ENCODE measurements around the gene OSBPL5.

The OSBPL5 gene

DNA sequence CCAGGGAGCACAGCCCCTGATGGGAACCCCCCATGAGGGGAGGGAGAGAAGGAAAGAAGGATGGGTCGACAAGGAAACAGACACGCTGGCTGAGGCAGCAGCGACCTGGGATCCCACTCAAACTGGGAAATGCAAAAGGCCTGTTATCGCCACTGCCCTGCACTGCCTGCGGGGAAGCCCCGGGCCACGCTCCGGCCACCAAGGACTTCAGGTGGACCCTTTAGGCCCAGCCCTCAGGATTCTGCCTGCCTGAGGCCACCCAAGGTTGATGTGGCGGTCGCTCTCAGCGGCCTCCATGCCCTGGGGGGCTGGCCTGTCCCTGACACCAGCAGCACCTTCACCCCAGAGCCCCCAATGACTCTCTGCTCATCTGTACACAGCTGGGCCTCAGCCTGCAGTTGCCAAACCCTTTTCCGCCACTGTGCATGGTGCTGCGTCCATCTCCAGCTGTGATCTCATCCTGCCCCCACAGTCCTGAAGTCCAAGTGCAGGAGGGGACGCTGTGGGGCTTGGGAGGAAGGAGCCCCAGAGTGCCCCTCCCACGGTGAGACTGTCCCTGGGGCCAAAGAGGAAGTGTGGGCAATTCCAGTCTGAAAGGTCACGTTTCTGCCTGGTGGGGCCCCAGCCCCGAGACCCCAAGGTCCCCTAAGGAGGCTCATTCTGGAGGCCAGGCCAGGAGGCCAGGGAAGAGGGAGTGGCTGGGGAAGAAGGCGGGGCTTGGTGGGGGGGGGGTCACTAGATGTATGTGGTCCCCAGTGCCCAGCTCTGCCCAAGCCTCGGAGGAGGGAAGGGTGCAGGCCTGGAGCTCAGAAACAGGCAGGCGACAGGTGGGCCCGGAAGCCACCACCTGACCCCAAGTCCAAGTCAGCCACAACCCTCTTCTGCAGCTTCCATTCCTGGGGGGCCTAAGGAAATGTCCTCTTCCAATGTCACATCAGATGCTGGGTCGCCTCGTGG lies 31.6 kb downstream of the OSBPL5 start:
- DNase-seq: no peak

DNA sequence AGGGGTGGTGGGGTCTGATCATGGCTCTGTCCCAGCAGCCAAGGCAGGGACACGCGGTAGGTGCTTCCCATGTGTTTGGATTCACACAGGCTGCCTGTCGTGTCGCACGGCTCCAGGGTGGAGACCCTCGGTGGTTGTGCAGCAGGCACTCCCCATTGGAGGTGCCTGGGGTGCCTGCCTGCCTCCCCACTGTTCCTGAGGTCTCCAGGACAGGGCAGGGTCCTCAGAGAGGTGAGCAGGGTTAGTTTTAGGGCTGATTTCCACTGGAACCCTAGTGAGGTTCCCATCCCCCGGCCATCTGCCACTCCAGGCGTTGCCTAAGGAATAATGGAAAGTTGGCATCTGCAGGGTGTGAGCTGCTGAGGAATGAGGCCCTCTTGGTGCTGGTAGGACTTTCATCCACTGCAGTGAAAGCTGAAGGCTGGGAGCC lies 32.3 kb downstream of the OSBPL5 start:
- DNase-seq: no peak

DNA sequence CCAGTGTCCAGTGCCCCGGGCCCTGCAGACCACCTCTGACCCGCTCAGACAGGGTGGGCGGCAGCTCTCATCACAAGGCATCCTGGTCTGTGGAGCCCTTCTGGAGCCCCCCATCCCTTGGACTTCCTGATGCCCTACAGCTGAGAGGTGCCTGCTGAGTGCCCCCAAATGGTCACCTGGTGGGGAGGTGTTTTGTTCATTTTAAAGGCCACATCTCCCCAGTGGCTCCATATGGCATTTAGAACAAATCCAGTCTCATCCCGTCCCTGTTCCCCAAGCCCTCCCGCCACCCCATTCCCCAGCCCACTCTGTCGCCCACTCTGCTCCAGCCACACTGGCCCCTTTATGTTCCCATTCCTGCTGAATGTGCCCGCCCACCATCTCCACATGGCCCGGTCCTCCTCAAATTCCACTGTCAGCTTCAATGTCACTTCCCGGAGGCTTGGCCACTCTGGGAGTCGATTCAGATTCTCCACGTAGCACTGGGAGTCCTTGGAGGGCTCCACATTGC lies 32.8 kb downstream of the OSBPL5 start:
- no peak for DNase-seq

DNA sequence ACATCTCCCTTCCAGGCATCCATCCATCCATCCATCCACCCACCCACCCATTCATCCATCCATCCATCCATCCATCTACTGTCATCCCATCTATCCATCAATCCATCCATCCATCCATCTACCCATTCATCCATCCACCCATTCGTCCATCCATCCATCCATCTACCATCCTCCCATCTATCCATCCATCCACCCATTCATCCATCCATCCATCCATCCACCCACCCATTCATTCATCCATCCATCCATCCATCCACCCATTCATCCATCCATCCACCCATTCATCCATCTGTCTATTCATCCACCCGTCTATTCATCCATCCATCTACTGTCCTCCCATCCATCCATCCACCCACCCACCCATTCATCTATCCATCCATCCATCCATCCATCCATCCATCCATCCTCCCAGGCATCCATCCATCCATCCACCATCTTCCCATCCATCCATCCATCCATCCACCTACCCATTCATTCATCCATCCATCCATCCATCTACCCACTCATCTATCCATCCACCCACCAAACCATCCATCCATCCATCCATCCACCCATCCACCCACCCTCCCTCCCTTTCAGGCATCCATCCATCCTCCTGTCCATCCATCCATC lies 33.7 kb downstream of the OSBPL5 start:
- DNase-seq: no peak

DNA sequence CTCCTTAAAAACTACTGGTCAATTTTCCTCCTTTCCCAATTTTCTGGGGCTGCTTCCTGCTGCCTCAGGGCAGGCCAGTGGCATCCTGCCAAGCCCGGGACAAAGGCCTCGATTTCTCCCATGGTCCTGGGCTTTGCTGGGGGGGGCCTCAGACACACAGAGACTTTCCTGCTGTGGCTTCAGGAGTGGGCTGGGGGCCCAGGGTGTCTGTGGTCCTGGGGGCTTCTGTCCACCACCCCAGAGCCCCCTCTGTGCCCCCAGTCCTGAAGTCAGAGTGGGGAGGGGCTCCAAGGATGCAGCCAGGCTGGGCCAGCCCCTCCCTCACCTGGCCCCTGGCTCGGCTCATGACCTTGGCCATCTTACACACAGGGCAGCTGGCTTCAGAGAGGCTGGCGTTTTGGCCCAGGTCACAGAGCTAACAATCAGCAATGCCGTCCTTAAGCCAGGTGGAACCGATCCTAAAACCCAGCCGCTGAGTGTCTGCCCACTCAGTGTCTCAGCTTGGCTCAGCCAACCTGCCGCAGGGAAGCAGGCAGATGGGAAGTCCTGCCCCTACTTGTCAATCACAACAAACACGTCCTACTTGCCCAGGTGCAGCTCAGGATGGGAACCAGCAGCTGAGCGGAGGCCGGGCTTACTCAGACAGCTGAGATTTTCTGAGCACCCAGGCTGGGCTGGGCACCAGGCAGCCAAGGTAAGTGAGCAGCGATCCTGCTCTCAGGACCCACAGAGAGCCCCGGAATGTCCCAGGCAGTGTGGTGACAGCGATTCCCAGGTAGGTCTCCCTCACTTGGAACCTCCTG lies 34.6 kb downstream of the OSBPL5 start:
- DNase-seq: no peak

DNA sequence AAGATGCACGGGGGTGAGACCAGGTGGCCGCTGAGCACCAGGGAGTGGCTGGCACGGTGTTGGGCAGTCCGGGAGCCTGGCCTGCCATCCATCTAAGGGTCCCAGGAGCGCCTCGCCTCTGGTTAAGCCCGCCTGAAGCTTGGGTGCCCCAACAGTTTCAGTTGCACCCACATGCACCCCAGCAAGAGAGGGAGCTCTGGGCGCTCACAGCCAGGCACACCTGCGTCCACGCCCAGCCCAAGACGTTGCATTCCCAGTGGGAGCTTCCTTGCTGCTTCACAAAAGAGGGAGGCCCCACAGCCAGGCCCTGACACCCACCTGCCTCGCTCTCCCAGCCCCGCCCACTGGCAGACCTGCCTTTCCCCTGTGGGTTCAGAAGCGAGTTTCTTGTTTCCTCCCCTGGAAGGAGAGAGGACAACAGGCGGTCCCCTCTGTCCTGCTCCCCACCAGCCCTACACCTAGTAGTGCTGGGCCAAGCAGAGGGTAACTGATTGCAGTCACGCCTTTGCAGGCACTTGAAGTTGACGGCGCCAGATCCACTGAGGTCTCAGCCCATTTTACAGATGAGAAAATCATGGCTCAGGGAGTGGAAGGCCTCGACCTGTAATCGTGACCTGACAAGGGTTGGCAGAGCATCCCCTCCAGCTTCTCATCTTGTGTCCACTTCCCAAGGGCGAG lies 35.4 kb downstream of the OSBPL5 start:
- no peak for DNase-seq

DNA sequence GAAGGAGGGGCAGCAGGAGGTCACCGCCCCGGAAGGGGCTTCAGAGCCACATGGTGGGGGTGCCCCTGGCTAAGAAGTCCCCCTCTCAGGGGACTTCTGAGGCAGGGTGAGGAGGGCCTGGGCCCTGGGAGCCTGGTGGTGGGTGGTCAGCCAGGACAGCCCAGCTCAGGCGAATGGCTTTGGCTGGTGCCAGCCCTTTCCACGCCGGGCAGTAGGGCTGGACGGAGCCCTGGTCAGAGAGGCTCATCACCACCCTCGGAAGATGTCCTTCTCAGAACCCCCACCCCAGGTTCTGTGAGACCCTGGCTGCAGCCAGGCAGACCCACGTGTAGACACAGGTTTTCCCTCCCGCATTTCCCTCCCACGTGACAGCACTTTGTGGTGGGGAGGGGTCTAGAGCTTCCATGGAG lies 35.9 kb downstream of the OSBPL5 start:
- DNase-seq: no peak

DNA sequence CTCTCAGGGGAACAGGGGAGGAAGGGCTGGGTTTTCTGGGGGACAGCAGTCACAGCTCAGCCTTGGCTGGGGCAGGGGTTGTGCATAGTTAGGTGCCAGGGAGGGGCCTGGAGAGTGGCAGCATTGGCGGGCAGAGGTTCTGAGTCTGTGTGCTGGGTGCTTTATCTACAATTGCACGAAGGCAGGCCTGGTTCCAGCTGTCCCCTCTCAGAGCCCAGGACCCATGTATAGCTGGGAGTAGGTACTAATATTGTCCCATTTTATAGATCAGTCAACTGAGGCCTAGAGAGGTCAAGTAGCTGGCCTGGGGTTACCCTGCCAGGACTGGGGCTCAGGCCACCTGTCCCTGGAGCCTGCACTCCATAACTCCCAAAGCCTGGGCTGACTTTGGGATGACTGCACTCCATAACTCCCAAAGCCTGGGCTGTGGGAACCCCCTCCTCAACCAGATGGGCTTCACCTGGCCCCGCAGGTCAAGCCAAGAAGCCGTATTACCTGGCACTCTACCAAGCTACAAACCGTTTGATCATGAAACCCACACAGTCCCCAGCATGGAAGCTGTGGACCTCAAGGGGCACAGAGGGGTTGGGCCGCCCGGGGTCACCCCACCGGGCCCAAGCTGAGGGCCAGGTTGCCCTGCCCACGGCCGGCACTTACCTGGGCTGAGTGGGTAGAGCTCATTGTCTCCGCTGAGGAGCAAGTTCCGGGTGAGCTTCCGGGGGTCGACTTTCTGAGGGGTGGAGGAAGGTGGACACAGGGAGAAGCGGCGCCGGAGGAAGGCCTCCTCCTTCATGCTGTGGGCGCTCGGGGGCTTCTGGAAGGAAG lies 36.5 kb downstream of the OSBPL5 start:
- DNase-seq: no peak

DNA sequence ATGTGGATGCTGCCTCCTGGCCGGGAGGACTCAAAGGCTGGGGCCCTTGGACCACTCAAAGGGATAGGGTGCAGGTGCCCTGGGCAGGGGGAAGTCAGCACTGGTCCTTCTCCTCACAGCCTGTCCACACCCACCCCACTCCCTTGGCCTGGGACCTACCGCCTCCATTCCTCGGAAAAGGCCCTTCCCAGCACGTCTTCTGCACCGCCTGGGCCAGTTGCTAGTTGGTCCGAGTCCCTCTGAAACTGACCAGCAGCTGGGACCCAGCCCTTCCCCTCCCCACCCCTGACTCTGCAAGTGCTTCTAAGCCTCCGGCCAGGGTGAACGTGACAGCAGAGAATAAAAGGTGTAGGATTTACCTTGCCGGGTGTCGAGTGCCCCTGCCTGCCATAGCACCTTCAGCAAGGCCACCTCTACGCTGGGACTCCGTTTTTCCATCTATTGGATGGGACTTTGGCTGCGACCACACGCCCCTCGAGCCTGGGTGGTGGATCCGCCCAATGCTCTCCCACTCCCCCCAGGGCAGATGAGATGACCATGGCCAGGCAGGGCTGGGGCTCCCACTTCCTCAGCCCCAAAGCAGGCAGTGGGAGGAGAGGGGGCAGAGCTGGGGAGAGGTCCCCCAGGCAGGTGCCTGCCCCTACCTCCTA lies 37.3 kb downstream of the OSBPL5 start:
- DNase-seq: no peak

DNA sequence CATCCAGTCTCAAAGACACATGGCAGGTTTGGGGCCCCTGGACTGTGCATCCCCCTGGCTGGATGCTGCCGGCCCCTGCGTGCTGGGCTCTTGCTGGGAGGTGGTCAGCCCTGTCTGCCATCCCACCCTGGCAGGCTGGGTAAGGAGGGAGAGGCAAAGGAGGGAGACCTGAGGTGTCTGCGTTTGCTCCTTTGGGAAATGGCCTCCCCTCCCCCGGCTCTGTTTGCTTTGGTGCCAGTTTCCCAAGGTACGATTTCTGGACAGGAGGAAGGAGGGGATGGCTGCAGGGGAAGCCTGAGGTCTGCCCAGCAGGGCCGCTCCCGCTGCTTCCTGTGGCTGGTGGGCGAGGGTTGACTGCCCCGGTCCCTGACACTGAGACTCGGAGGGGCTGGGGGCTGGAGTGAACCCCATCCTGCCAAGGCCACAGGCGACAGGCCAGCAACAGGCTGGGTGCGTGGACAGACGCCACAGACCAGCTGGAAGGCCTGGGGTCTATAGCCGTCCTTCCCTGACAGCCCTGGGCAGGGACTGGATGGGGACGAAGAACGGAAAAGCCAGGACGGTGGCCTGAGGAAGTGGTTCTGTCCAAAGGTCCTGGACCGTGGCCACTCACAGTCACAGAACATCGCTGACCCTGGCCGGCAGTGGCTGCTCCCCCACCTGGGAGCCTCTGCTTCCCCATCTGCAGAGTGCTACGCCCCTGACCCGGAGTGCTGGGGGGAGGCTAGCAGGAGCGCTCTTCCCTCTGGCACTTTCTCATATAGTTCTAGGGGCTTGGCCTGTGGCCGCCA lies 38.0 kb downstream of the OSBPL5 start:
- no peak for DNase-seq

DNA sequence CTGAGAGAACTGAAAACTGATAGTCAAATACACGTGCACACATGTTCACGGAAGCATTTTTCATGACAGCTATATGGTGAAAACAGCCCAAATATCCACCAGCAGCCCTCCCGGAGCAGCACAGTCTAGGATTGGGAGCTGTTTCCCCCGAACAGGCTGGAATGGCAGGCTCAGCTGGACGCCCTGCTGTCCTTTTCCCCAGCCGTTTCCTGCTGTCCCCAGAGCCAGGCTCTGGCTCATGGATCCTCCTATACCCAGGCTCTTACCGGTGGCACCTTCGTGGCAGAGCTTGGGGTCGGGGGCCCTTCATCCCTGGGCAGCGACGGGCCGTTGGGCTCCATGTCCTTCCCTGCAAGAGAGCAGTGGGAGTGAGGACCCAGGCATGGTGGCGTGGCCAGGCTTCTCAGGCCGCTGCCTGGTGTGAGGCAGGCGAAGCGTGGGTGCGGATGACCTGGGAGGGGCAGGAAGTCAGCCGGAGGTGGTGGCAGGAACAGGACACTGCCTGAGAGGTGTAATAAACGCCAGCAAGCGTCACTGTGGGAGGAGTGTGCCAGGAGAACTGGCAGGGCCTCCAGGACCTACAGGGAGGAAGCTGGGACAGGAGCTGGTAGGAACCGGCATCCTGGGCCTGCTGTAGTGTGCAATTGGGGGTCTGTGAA lies 38.8 kb downstream of the OSBPL5 start:
- no peak for DNase-seq

DNA sequence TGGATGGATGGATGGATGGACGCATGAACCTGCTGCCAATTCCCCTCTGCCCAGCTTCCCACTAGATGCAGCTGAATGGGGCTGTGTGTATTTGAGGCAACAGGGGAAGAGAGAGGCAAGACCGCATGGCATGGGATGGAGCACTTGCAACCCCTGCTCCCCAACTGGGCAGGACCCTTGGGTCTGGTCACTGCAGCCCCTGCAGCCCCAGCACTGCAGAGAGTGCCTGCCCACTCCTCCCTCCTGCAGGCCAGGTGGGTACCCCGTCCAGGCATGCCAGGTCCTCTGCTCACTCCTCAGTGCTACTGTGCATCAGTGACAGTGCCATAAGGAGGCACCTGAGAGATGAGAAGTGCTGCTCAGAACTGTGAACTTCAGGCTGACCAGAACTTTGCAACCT lies 40.3 kb downstream of the OSBPL5 start:
- no peak for DNase-seq

DNA sequence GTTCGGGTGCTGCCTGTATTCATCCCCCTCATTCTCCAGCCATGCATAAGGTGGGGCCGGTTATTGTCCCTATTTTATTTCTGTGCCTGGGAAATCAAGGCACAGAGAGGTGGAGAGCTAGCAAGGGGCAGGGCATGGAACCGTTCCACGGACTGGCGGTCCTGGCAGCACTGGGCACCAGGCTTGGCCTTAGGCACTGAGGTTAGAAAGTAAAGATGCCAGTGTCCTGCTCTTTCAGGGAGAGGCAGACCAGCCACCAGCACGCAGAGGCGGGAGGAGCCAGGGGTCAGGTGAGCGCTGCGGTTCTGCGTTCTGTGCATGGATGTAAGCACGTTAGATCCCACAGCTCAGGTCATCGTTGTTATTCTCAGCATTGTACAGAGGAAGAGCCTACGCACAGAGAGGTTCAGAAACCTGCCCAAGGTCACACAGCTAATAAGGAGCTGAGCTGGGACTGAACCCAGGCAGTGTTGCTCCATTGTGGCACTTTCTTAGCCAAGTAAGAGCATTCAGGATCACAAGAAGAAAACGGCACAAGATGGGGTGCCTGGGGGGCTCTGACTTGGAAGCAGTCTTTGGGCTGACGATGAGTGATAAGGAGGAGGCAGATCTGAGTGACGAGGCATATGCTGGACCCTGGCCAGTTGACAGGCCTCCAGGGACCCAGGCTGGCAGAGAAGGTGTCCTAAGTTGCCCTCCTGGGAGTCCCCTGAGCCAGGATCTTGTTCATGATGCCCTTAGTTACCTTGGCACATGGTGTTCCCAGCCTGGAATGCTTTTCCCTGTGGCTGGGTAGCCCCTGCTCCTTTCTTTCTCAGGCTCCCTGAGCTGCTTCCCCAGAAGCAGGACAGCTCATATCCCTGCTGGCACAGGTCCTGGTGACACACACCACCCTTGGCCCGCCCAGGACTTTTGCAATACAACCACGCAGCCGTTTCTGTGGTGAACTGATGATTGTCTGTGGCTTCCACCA lies 41.1 kb downstream of the OSBPL5 start:
- no peak for DNase-seq

DNA sequence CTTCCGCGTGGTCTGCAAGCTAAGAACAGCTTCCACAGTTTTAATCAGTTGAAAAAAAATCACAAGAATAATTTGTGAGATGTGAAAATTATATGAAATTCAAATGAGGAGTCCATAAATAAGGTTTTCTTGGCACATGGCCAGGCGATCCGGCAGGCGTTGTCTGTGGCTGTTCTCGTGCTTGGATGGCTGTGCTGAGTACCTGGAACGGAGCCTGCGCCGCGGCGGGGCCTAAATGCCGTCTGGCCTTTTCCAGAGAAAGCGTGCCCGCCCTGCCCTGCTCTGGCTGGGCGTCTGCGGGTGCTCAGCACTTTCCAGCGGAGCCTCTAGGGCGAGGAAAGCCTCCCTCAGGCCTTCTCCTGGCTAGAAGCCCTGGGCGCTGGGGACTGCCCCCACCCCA lies 41.8 kb downstream of the OSBPL5 start:
- DNase-seq: no peak

DNA sequence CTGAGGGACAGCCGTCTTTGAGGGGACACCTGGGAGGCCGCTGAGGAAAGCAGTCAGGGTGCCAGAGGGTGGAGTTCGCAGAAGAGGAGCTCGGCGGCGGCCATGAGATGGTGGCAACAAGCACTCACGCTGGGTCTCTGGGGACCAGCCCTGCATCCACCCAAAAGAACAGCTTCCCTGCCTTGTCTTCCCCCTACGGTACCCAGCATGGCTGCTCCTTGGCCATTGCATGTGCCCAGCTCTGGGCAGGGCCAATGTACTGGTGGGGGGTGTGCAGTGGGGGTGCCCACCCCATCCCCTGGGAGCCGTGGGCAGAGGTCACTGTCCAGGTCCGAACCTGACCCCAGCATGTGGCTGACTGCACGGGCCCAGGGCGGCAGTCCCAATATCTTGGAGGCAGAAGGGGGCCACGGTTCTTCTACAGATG lies 42.3 kb downstream of the OSBPL5 start:
- DNase-seq: no peak

DNA sequence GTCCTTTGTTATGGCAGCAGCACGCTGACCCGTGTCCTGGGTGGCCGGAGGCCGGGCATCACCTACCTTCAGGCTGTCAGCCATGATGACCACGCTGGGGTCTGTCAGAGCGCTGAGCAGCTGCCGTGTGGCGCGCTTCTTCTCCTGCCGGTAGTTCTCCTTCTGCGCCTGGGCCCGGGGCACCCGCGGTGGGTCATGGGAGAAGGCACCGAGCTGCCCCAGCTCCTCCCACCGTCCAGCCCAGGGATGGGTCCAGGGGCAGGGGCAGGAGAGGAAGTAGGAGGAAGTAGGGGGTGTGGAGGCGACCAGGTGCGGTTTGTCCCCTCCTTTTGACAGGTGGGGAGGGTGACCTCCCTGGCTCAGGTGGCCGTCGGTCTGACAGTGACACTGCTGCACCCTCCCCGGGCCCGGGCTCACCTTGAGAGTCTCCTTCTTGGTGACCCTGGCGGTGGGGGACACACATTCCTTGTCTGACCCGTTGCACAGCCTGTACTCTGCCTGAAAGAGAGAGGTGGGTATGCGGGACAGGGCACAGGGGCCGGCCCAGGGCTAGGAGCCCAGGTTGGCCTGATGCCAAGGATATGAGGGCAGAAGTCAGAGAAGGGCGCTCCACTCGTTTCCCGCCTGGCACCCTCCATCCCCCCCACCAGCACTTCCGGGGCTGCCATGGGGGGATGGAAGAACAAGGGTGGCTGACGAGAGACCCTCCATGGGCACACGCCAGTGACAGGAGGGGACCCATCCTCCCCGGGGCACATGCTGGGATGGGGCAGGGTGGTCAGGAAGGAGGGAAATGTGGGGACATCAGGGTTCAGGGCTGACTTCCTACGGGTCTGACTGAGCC lies 43.0 kb downstream of the OSBPL5 start:
- no peak for DNase-seq

DNA sequence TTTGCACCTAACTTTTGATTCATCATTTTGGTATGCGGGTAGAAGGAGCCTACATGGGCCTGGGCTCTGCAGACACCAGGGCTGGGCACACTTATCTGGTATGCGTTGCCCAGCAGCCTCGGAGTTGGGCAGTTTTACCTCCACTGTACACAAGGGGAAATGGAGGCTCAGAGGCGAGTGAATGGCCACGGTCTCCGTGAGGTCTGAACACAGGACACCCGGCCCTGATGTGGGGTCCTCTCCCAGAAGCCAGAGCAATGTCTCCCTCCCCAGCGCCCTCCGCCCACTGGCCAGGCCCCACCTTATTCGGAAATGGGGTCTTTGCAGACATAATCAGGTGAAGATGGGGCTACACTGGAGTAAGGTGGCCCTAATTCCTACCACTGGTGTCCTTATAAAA lies 43.7 kb downstream of the OSBPL5 start:
- DNase-seq: no peak
